Body of pancreas (tissue), 4 donors: ENCODE results near the gene ENTHD1. TPM values are rescaled to one million over a fixed set of nuclear protein-coding genes. Genes with fewer than 3 reads are reported as not detected.

Experiments
- ATAC-seq: fragments of 150-250 bp; one replicate; pipeline ENCODE4 v1.9.1; 2016
- DNase-seq, 4 donors: peaks; one replicate each; pipeline ENCODE4 v3.0.0-alpha.2; 2019
- H3K27ac ChIP-seq, 4 donors: fragments of 200-600 bp; sonication (generic); 1 replicate in 3 of 4; 2 replicates in 1 of 4; pipeline versions ENCODE4 v1.5.1 to v1.6.1; 2016 to 2019; ENCODE audit warnings: mild to moderate bottlenecking in 1 of 4, mixed read lengths in 1 of 4, moderate library complexity in 1 of 4
- H3K27me3 ChIP-seq, 2 donors: fragments of 200-600 bp; sonication (generic); one replicate each; pipeline ENCODE4 v1.6.0; 2016; ENCODE audit warnings: mild to moderate bottlenecking in 1 of 2
- H3K36me3 ChIP-seq, 2 donors: fragments of 200-600 bp; sonication (generic); replicated peaks in 1 of 2; 2 replicates each; pipeline ENCODE4 v1.5.1; 2016; ENCODE audit warnings: low read depth in 2 of 2; ENCODE audit not compliant: insufficient read depth in 1 of 2
- H3K4me1 ChIP-seq: fragments of 200-600 bp; sonication (generic); one replicate; pipeline ENCODE4 v1.6.0; 2016
- H3K4me3 ChIP-seq, 2 donors: fragments of 200-600 bp; sonication (generic); 1 replicate in 1 of 2; 2 replicates in 1 of 2; pipeline ENCODE4 v1.5.1; 2016 to 2019
- H3K9me3 ChIP-seq, 3 donors: fragments of 200-600 bp; sonication (generic); 1 replicate in 2 of 3; 2 replicates in 1 of 3; pipeline ENCODE4 v1.5.1; 2016
- CTCF ChIP-seq, 7 experiments: fragments of 450-650 bp in 4 of 7; fragments of 200-600 bp in 3 of 7; sonication (generic) in 3 of 7; IDR thresholded peaks; one replicate each; pipeline ENCODE4 v1.5.1; 2016 to 2019; ENCODE audit warnings: antibody characterized with exemption in 7 of 7
- POLR2A ChIP-seq, 3 donors: fragments of 450-650 bp; IDR thresholded peaks; one replicate each; pipeline ENCODE4 v1.6.1; 2016; ENCODE audit warnings: antibody characterized with exemption in 3 of 3, mild to moderate bottlenecking in 2 of 3
- WGBS, 2 donors: methylation state at CpG; one replicate each; pipeline ENCODE4 v1.1.5; 2017; 5-methylcytosine and 5-hydroxymethylcytosine counted together
- intact Hi-C: fragments of 100-400 bp; cut with DNase I; formaldehyde crosslinking; loops from one replicate; pipeline ENCODE4 v1.15.1; 2023
- small RNA-seq: library from RNA; depleted of rRNA; stranded (forward); fragments of <200 nt; gene quantifications from one replicate; pipeline ENCODE3, GENCODE V24; 2016
- total RNA-seq, 2 donors: library from RNA; depleted of rRNA; stranded (reverse); fragments of >200 nt; gene quantifications; one replicate each; pipeline ENCODE4 v1.1.0, GENCODE V29; 2016

Gene ENTHD1
- total RNA-seq, 2 donors from 2014 or later: not detected

- ATAC-seq (no peak), DNase-seq (no peak)
- Histone ChIP-seq H3K36me3 (no peaks in the 10 kb centered on the region), H3K9me3 (no peaks in the 10 kb centered on the region), H3K27ac (no peak overlapping the region), H3K4me1 (no peaks in the 10 kb centered on the region), H3K27me3 (no peaks in the 10 kb centered on the region), H3K4me3 (no peak overlapping the region)
- TF ChIP-seq CTCF (IDR thresholded peaks at IDR 0.05) (no peak), POLR2A (IDR thresholded peaks at IDR 0.05) (no peak)
- intact Hi-C loops: no loop called here
- 66 to 80% methylated on average over 9 to 14 of the region's 14 CpGs for WGBS, 2 donors
Observed at GRCh38 chr22:39697790-39698430, 195.7 kb downstream of the ENTHD1 start.

GRCh38 chr22:39693943-39694500, 199.5 kb downstream of the ENTHD1 start:
- Histone ChIP-seq H3K27ac (no peak overlapping the region), H3K4me1 (no peaks in the 10 kb centered on the region), H3K9me3 (no peaks in the 10 kb centered on the region), H3K4me3 (no peak overlapping the region), H3K27me3 (no peaks in the 10 kb centered on the region), H3K36me3 (no peaks in the 10 kb centered on the region)
- DNase-seq: no peak
- no peak for TF ChIP-seq POLR2A (IDR thresholded peaks at IDR 0.05)
- TF ChIP-seq CTCF (IDR thresholded peaks at IDR 0.05): no peak
- ATAC-seq: no peak
- intact Hi-C loops: no loop called here
- 33 to 44% methylated on average over 9 to 12 of the region's 14 CpGs for WGBS, 2 donors

Small RNAs within 50 kb of the gene (small RNA-seq; reads per million reads assigned to genes)
- not detected for gene RN7SKP210

Other genes with a start within 250 kb of the ENTHD1 start
- under 1 TPM; 0.78 to 0.99 TPM for gene GRAP2, start 7.3 kb upstream of the ENTHD1 start, total RNA-seq
- gene TMA7B, start 66.6 kb upstream of the ENTHD1 start, total RNA-seq: not detected
- gene FAM83F, start 101.2 kb upstream of the ENTHD1 start, total RNA-seq: 1 to 10 TPM; 8.9 to 9.1 TPM